ENCODE results near the gene ROR2. TPM values are rescaled to one million over a fixed set of nuclear protein-coding genes. Genes with fewer than 3 reads are reported as not detected.

The ROR2 gene
- total and polyA plus RNA-seq, 2 donors (not counting 3 experiments of a cell fraction or from before 2014, with no cell fraction given), result not detected

GRCh38 chr9:91589101-91589553 is 360.9 kb downstream of the ROR2 start:
- no peaks in the 10 kb centered on the region for H3K9me3 ChIP-seq (replicated peaks; ENCODE audit: control insufficient read depth, insufficient read depth, low read length)
- no peaks in the 10 kb centered on the region for H3K36me3 ChIP-seq (ENCODE audit: control insufficient read depth in 2 of 2, extremely low read depth in 1 of 2, insufficient read depth in 2 of 2, low read length in 2 of 2)
- intact Hi-C loops (cut with micrococcal nuclease) (no loop called here), dilution Hi-C loops (cut with MboI; ENCODE audit: extremely low pct_ligation_motif_present, low sequenced_read_pairs) (no loop called here)
- CTCF ChIA-PET, result no interaction called here
- no peak overlapping the region for H3K9ac ChIP-seq (replicated peaks; ENCODE audit: extremely low read depth, insufficient read depth, low read length)
- no peak for TF ChIP-seq MYC (IDR thresholded peaks at IDR 0.05; ENCODE audit: low read depth, low read length)
- no peak for TF ChIP-seq GATA2 (IDR thresholded peaks at IDR 0.05; ENCODE audit: insufficient read depth, insufficient read length, low read depth, low read length)
- TF ChIP-seq MAX (IDR thresholded peaks at IDR 0.05; ENCODE audit: insufficient read depth, insufficient read length), result no peak
- TF ChIP-seq CTCF (IDR thresholded peaks at IDR 0.05; ENCODE audit: extremely low read depth in 1 of 2, insufficient read depth in 1 of 2, low read depth in 1 of 2, low read length in 2 of 2), result no peak
- no peak for TF ChIP-seq FOS (IDR thresholded peaks at IDR 0.05; ENCODE audit: borderline replicate concordance, insufficient read depth, low read length)
- no peak for TF ChIP-seq POLR2AphosphoS5 (IDR thresholded peaks at IDR 0.05; ENCODE audit: insufficient read depth, low read depth, low read length)
- TF ChIP-seq POLR2A (IDR thresholded peaks at IDR 0.05; ENCODE audit: low read depth, low read length), result no peak
- TF ChIP-seq EZH2 (IDR thresholded peaks at IDR 0.05; ENCODE audit: borderline replicate concordance, low read depth, low read length, severe bottlenecking), result no peak
- no peak for TF ChIP-seq JUN (IDR thresholded peaks at IDR 0.05; ENCODE audit: borderline replicate concordance, insufficient read depth, insufficient read length, low read depth)
- DNase-seq (ENCODE audit: low read depth, low spot score), result no peak
- H4K20me1 ChIP-seq (replicated peaks; ENCODE audit: control insufficient read depth, extremely low read depth, insufficient read depth, low read length), result no peaks in the 10 kb centered on the region
- FAIRE-seq, result no peak
- no peaks in the 10 kb centered on the region for H3K9me1 ChIP-seq (replicated peaks; ENCODE audit: control insufficient read depth, extremely low read depth, insufficient read depth, low read length)
- BruUV-seq (replicated peaks), result no TSS peak
- no peak overlapping the region for H3K4me3 ChIP-seq (replicated peaks in 1 of 3; ENCODE audit: insufficient read depth in 1 of 3, low read depth in 1 of 3, low read length in 3 of 3)
- H2AFZ ChIP-seq (ENCODE audit: low read depth, low read length), result no peak overlapping the region
- no peaks in the 10 kb centered on the region for H3K27me3 ChIP-seq (ENCODE audit: control insufficient read depth in 2 of 2, insufficient read depth in 2 of 2, low read length in 2 of 2)
- H3K4me1 ChIP-seq (ENCODE audit: control insufficient read depth, extremely low read depth, insufficient read depth, low read length), result no peaks in the 10 kb centered on the region
- POLR2A ChIA-PET, result no interaction called here
- H3K4me2 ChIP-seq (ENCODE audit: insufficient read depth, low read length), result no peak overlapping the region
- H3K79me2 ChIP-seq (ENCODE audit: control insufficient read depth, insufficient read depth, low read length), result no peaks in the 10 kb centered on the region
- no peak overlapping the region for H3K27ac ChIP-seq (ENCODE audit: insufficient read depth, low read depth, low read length)

Measured in endothelial cell of umbilical vein (primary cell).